GM10266 (cell line): ENCODE results near the gene ZNF697.
A peak's percentile ranks its signal among the peaks of the same experiment; 100 is the strongest.
"Not testable (repeated sequence)": the region's sequence is repeated elsewhere in the genome, so short reads cannot be mapped to it uniquely, and the experiment has no call there.

Experiments used
- DNase-seq: peaks from one replicate; pipeline ENCODE4 v3.0.0; 2012; ENCODE audit errors: extremely low spot score
- TF ChIP-seq, protein P1 (sequence below): IDR thresholded peaks from 2 replicates; pipeline ENCODE4 v1.5.1; 2012; ENCODE audit warnings: mild to moderate bottlenecking, low read depth; ENCODE audit not compliant: control insufficient read depth, insufficient read depth; ENCODE audit errors: missing control alignments

ZNF697 gene

DNA sequence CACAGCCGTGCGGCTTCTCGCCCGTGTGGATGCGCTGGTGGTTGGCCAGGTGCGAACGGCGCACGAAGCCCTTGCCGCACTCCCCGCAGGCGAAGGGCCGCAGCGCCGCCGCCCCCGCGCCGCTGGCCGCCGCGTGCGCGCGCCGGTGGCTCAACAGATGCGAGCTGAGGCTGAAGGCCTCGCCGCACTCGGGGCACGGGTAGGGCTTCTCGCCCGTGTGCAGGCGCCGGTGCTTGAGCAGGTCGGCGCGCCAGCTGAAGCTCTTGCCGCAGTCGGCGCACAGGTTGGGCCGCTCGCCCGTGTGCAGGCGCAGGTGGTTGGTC is 24.9 kb downstream of the ZNF697 start:
- TF ChIP-seq, protein P1, sequence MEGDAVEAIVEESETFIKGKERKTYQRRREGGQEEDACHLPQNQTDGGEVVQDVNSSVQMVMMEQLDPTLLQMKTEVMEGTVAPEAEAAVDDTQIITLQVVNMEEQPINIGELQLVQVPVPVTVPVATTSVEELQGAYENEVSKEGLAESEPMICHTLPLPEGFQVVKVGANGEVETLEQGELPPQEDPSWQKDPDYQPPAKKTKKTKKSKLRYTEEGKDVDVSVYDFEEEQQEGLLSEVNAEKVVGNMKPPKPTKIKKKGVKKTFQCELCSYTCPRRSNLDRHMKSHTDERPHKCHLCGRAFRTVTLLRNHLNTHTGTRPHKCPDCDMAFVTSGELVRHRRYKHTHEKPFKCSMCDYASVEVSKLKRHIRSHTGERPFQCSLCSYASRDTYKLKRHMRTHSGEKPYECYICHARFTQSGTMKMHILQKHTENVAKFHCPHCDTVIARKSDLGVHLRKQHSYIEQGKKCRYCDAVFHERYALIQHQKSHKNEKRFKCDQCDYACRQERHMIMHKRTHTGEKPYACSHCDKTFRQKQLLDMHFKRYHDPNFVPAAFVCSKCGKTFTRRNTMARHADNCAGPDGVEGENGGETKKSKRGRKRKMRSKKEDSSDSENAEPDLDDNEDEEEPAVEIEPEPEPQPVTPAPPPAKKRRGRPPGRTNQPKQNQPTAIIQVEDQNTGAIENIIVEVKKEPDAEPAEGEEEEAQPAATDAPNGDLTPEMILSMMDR, result no peak
- DNase-seq, result no peak

- TF ChIP-seq, protein P1, result no peak
- no peak for DNase-seq
Observed at GRCh38 chr1:119622311-119623192, 25.5 kb downstream of the ZNF697 start.

- no peak for DNase-seq
- TF ChIP-seq, protein P1, result no peak
Observed at GRCh38 chr1:119621705-119622104, 26.4 kb downstream of the ZNF697 start.

- TF ChIP-seq, protein P1, result no peak
- no peak for DNase-seq
Observed at GRCh38 chr1:119617751-119618691, 30.0 kb downstream of the ZNF697 start.

GRCh38 chr1:119616748-119617147 is 31.3 kb downstream of the ZNF697 start:
- not testable (repeated sequence) for DNase-seq

GRCh38 chr1:119615100-119615499 is 33.0 kb downstream of the ZNF697 start:
- DNase-seq, result not testable (repeated sequence)

GRCh38 chr1:119613769-119614720 is 34.0 kb downstream of the ZNF697 start:
- TF ChIP-seq, protein P1, result peak; percentile 84
- peak; percentile 73 for DNase-seq
